ENCODE results near the gene PTPRC.

The PTPRC gene

GRCh38 chr1:198669023-198669698 lies 30.3 kb downstream of the PTPRC start:
- TF ChIP-seq CTCF (conservative IDR thresholded peaks at IDR 0.05), result no peak
- no peak overlapping the region for H3K27ac ChIP-seq

GRCh38 chr1:198669771-198670170 lies 30.9 kb downstream of the PTPRC start:
- TF ChIP-seq CTCF (conservative IDR thresholded peaks at IDR 0.05), result no peak
- H3K27ac ChIP-seq, result no peak overlapping the region

- H3K27ac ChIP-seq, result no peak overlapping the region
- no peak for TF ChIP-seq CTCF (conservative IDR thresholded peaks at IDR 0.05)
These were observed 32.3 kb downstream of the PTPRC start for GRCh38 chr1:198671136-198671535.

- H3K27ac ChIP-seq, result no peak overlapping the region
- no peak for TF ChIP-seq CTCF (conservative IDR thresholded peaks at IDR 0.05)
These were observed 33.3 kb downstream of the PTPRC start for GRCh38 chr1:198672124-198672523.

GRCh38 chr1:198674009-198674408 lies 35.2 kb downstream of the PTPRC start:
- no peak overlapping the region for H3K27ac ChIP-seq
- no peak for TF ChIP-seq CTCF (conservative IDR thresholded peaks at IDR 0.05)

GRCh38 chr1:198676253-198676652 lies 37.4 kb downstream of the PTPRC start:
- TF ChIP-seq CTCF (conservative IDR thresholded peaks at IDR 0.05), result no peak
- H3K27ac ChIP-seq, result no peak overlapping the region

GRCh38 chr1:198677027-198677426 lies 38.2 kb downstream of the PTPRC start:
- TF ChIP-seq CTCF (conservative IDR thresholded peaks at IDR 0.05), result no peak
- no peak overlapping the region for H3K27ac ChIP-seq

Data from VCaP (cell line).